Measurements from ENCODE around the gene LIF.

GRCh38 chr22:30219668-30220278 lies 26.8 kb downstream of the LIF start:
- TF ChIP-seq CTCF (IDR thresholded peaks at IDR 0.05 in 2 of 3, conservative IDR thresholded peaks at IDR 0.05 in 1 of 3; ENCODE audit: borderline replicate concordance in 1 of 3, insufficient read depth in 1 of 3, low read depth in 2 of 3, low read length in 2 of 3) (no peak), POLR2A (IDR thresholded peaks at IDR 0.05; ENCODE audit: borderline replicate concordance, extremely low read depth, insufficient read depth, insufficient read length) (no peak), ZFX (IDR thresholded peaks at IDR 0.05) (no peak), TCF7L2 (IDR thresholded peaks at IDR 0.05; ENCODE audit: borderline replicate concordance, extremely low read depth, insufficient read depth, insufficient read length) (no peak), FOSL1 (IDR thresholded peaks at IDR 0.05; ENCODE audit: low read depth) (no peak), RAD21 (IDR thresholded peaks at IDR 0.05; ENCODE audit: low read depth) (no peak), YY1 (IDR thresholded peaks at IDR 0.05; ENCODE audit: extremely low read depth, insufficient replicate concordance, low read depth, low read length) (no peak), EZH2phosphoT487 (IDR thresholded peaks at IDR 0.05; ENCODE audit: borderline replicate concordance) (no peak), JUND (IDR thresholded peaks at IDR 0.05) (no peak), POLR2AphosphoS5 (IDR thresholded peaks at IDR 0.05; ENCODE audit: low read depth, low read length) (no peak), SIN3A (IDR thresholded peaks at IDR 0.05; ENCODE audit: low read depth) (no peak), REST (IDR thresholded peaks at IDR 0.05; ENCODE audit: low read depth) (no peak), ATF3 (IDR thresholded peaks at IDR 0.05) (no peak)
